ENCODE measurements around the gene GJB1.
A peak's percentile ranks its signal among the peaks of the same experiment; 100 is the strongest.

GJB1 gene

DNA sequence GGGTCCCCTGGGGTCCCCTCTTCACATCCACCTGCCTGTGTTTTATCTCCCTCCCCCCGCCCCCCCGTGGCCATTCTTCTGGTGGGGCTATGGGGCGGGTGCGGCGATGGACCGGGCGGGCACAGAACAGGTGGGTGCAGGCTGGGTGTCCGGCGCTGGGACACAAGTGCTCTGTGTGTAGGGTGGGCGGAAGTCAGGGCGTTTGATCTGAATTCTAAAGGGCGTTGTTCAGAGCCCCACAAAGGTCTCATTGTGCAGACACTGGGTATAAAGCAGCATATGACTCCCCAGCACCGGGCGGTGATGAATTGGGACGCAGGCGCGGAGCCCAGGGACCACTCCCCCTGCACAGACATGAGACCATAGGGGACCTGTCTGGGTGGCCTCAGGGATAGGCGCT, at the start of gene GJB1:
Gene GJB1, plus strand, starts transcription at position 296 of the 400 bp plus-strand sequence. CDS start 484 bp downstream, outside the sequence.
- TF ChIP-seq, protein P1, sequence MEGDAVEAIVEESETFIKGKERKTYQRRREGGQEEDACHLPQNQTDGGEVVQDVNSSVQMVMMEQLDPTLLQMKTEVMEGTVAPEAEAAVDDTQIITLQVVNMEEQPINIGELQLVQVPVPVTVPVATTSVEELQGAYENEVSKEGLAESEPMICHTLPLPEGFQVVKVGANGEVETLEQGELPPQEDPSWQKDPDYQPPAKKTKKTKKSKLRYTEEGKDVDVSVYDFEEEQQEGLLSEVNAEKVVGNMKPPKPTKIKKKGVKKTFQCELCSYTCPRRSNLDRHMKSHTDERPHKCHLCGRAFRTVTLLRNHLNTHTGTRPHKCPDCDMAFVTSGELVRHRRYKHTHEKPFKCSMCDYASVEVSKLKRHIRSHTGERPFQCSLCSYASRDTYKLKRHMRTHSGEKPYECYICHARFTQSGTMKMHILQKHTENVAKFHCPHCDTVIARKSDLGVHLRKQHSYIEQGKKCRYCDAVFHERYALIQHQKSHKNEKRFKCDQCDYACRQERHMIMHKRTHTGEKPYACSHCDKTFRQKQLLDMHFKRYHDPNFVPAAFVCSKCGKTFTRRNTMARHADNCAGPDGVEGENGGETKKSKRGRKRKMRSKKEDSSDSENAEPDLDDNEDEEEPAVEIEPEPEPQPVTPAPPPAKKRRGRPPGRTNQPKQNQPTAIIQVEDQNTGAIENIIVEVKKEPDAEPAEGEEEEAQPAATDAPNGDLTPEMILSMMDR (IDR thresholded peaks at IDR 0.05): no peak
- TF ChIP-seq ZFX (IDR thresholded peaks at IDR 0.05; ENCODE audit: borderline replicate concordance): no peak
- H3K27ac ChIP-seq: no peak within 1 kb of the TSS

DNA sequence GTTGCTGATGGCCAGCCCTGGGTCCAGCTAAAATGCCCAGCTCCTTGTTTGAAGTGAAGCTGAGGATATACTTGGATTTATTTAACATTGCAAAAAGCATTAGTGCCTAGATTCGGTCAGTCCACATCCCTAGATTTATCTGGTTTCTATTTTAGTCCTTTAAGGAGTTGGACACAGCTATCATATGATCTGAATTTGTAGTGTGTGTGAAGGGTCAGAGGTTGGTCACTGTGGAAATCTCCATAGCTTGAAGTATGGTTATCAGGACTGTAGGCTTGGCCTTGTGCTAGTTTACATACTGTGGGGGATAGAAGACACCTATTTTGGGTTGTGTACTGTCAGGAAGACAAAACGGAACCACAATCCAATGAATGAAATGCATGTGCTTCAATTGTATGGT, 49.6 kb upstream of the GJB1 start:
- TF ChIP-seq ZFX (IDR thresholded peaks at IDR 0.05; ENCODE audit: borderline replicate concordance): no peak
- TF ChIP-seq, protein P1 (IDR thresholded peaks at IDR 0.05): no peak
- no peak overlapping the region for H3K27ac ChIP-seq

GRCh38 chrX:71174795-71175194, 48.2 kb upstream of the GJB1 start:
- TF ChIP-seq, protein P1 (IDR thresholded peaks at IDR 0.05): no peak
- H3K27ac ChIP-seq: no peak overlapping the region

- H3K27ac ChIP-seq: no peak overlapping the region
- TF ChIP-seq ZFX (IDR thresholded peaks at IDR 0.05; ENCODE audit: borderline replicate concordance): no peak
- TF ChIP-seq, protein P1 (IDR thresholded peaks at IDR 0.05): no peak
These were observed 47.5 kb upstream of the GJB1 start for GRCh38 chrX:71175531-71175930.

GRCh38 chrX:71177327-71177726, 45.7 kb upstream of the GJB1 start:
- no peak overlapping the region for H3K27ac ChIP-seq
- TF ChIP-seq, protein P1 (IDR thresholded peaks at IDR 0.05): no peak
- TF ChIP-seq ZFX (IDR thresholded peaks at IDR 0.05; ENCODE audit: borderline replicate concordance): no peak

DNA sequence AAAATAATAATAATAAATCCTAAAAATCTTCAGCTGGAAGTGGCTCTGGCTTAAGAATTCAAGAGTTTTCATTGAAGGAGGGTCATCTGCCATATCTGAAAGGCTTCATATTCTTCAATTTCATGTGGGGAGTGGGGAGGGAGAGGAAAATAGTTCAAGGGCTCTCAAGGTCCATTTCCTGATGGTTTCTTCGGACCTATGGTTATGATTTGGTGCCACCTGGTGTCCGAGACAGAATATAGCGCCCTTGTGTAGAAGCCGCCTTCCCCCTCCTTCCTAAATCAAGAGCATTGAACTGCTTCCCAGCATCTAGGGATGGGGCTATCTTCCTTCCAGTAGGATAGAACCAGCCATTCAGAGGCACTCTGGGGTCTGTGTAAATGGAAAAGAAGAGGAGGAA, 44.1 kb upstream of the GJB1 start:
- TF ChIP-seq, protein P1 (IDR thresholded peaks at IDR 0.05): peak; percentile 54
- no peak for TF ChIP-seq ZFX (IDR thresholded peaks at IDR 0.05; ENCODE audit: borderline replicate concordance)
- no peak overlapping the region for H3K27ac ChIP-seq

DNA sequence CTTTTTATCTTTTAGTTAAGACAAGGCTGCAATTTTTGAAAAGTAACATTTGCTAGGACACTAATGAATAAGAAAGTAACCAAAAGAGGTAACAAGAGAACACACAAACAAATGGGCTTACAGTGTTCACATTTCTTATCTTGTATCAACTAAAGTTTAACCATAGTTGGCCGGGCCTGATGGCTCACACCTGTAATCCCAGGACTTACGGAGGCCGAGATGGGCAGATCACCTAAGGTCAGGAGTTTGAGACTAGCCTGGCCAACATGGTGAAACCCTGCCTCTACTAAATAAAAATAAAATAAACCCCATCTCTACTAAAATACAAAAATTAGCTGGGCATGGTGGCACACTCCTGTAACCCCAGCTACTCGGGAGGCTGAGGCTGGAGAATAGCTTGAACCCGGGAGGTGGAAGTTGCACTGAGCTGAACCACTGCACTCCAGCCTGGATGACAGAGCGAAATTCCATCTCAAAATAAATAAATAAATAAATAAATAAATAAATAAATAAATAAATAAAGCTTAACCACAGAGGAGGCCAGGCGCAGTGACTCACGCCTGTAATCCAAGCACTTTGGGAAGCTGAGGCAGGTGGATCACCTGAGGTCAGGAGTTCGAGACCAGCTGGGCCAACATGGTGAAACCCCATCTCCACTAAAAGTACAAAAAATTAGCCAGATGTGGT, 42.3 kb upstream of the GJB1 start:
- peak overlapping the region; percentile 79; the same call in 1 of the 2 replicates for H3K27ac ChIP-seq

GRCh38 chrX:71181558-71181909, 41.5 kb upstream of the GJB1 start:
- TF ChIP-seq, protein P1 (IDR thresholded peaks at IDR 0.05): no peak
- no peak for TF ChIP-seq ZFX (IDR thresholded peaks at IDR 0.05; ENCODE audit: borderline replicate concordance)
- peak overlapping the region; percentile 79 for H3K27ac ChIP-seq
